Cardiac muscle cell (in vitro differentiated cells and primary cell): ENCODE data around the gene C16orf86. TPM values are rescaled to one million over a fixed set of nuclear protein-coding genes. Genes with fewer than 3 reads are reported as not detected.

ENCODE experiments used
- DNase-seq, 2 donors: peaks; one replicate each; pipeline versions ENCODE4 v3.0.0 to v3.0.0-alpha.2; 2010 to 2017; ENCODE audit warnings: low read depth in 1 of 2, low spot score in 1 of 2
- H3K27ac ChIP-seq: fragments of 200-600 bp; sonication (generic); 2 replicates; pipeline ENCODE4 v1.5.1; 2016
- H3K27me3 ChIP-seq: fragments of 200-600 bp; sonication (generic); 2 replicates; pipeline ENCODE4 v1.6.0; 2016; ENCODE audit warnings: control low read depth
- H3K36me3 ChIP-seq: fragments of 200-600 bp; sonication (generic); 2 replicates; pipeline ENCODE4 v1.5.1; 2016; ENCODE audit warnings: control low read depth
- H3K4me1 ChIP-seq: fragments of 200-600 bp; sonication (generic); 2 replicates; pipeline ENCODE4 v1.8.1; 2017; ENCODE audit warnings: low read depth, mild to moderate bottlenecking, mixed run types
- H3K4me3 ChIP-seq: fragments of 200-600 bp; sonication (generic); 2 replicates; pipeline ENCODE4 v1.5.1; 2016; ENCODE audit warnings: mild to moderate bottlenecking
- H3K9me3 ChIP-seq: fragments of 200-600 bp; sonication (generic); 2 replicates; pipeline ENCODE4 v1.5.1; 2017; ENCODE audit warnings: low read depth, mild to moderate bottlenecking, control low read depth
- CTCF ChIP-seq: IDR thresholded peaks from 2 replicates; pipeline ENCODE4 v1.5.1; 2012; ENCODE audit warnings: low read depth, mild to moderate bottlenecking, low read length
- polyA plus RNA-seq: library from polyadenylated mRNA; unstranded; fragments of >200 nt; fragmentation: Nextera tagmentation; extraction: Ambion mirVana; gene quantifications from 2 replicates; pipeline ENCODE4 v1.2.1, GENCODE V29; 2016
- total RNA-seq: library from RNA; depleted of rRNA; stranded (reverse); fragments of >200 nt; gene quantifications from 2 replicates; pipeline ENCODE4 v1.2.3, GENCODE V29; 2016

The C16orf86 gene
- total and polyA plus RNA-seq, 2 experiments from 2014 or later: 5.1 to 13.0 TPM

DNA sequence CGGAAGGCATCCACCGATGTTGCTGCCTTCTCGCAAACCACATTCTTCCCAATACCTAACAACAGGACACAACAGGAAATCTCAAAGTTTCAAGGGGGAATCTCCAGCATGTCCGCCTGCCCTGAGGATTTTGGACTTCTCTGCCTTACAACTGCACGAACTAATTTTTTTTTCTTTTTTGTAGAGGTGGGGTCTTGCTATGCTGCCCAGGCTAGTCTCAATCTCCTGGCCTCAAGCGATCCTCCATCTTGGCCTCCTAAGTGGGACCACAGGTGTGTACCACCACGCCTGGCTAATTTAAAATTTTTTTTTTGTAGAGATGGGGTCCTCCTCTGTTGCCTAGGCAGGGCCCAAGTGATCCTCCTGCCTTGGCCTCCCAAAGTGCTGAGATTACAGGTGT lies 9.4 kb downstream of the C16orf86 start:
- Histone ChIP-seq H3K4me1 (no peaks in the 10 kb centered on the region), H3K27me3 (peaks cover 87% of the 10 kb centered on the region), H3K4me3 (no peak overlapping the region), H3K36me3 (no peaks in the 10 kb centered on the region), H3K27ac (no peak overlapping the region), H3K9me3 (no peaks in the 10 kb centered on the region)
- DNase-seq: no peak
- TF ChIP-seq CTCF: no peak

- no peak for TF ChIP-seq CTCF
Measured at GRCh38 chr16:67676516-67676915, 9.9 kb downstream of the C16orf86 start.

GRCh38 chr16:67676939-67677338 lies 10.3 kb downstream of the C16orf86 start:
- Histone ChIP-seq H3K27me3 (peaks cover 93% of the 10 kb centered on the region), H3K36me3 (no peaks in the 10 kb centered on the region), H3K27ac (no peak overlapping the region), H3K4me1 (no peaks in the 10 kb centered on the region), H3K4me3 (no peak overlapping the region), H3K9me3 (no peaks in the 10 kb centered on the region)
- DNase-seq: no peak
- no peak for TF ChIP-seq CTCF

More at GRCh38 chr16:67676516-67676915, 9.9 kb downstream of the C16orf86 start:
- H3K27ac ChIP-seq: no peak overlapping the region
- DNase-seq: no peak
- H3K4me1 ChIP-seq: no peaks in the 10 kb centered on the region
- H3K27me3 ChIP-seq: peaks cover 89% of the 10 kb centered on the region
- H3K4me3 ChIP-seq: no peak overlapping the region
- H3K9me3 ChIP-seq: no peaks in the 10 kb centered on the region
- no peaks in the 10 kb centered on the region for H3K36me3 ChIP-seq

GRCh38 chr16:67677712-67678111 lies 11.1 kb downstream of the C16orf86 start:
- H3K4me1 ChIP-seq: no peaks in the 10 kb centered on the region
- H3K4me3 ChIP-seq: no peak overlapping the region
- no peak overlapping the region for H3K27ac ChIP-seq
- no peak for DNase-seq
- TF ChIP-seq CTCF: no peak
- no peaks in the 10 kb centered on the region for H3K36me3 ChIP-seq
- H3K9me3 ChIP-seq: no peaks in the 10 kb centered on the region
- H3K27me3 ChIP-seq: peaks cover 96% of the 10 kb centered on the region

- H3K4me1 ChIP-seq: no peaks in the 10 kb centered on the region
- TF ChIP-seq CTCF: no peak
- no peaks in the 10 kb centered on the region for H3K9me3 ChIP-seq
- no peaks in the 10 kb centered on the region for H3K36me3 ChIP-seq
- no peak for DNase-seq
- no peak overlapping the region for H3K4me3 ChIP-seq
- no peak overlapping the region for H3K27ac ChIP-seq
- peaks cover 97% of the 10 kb centered on the region for H3K27me3 ChIP-seq
Measured at GRCh38 chr16:67678354-67679023, 11.9 kb downstream of the C16orf86 start.
